Astrocyte (in vitro differentiated cells and primary cell): ENCODE data around the gene ITSN1.

Experiments used
- CTCF ChIP-seq: IDR thresholded peaks from 2 replicates; pipeline ENCODE4 v1.5.1; 2011; ENCODE audit warnings: low read depth, mild to moderate bottlenecking, inconsistent platforms, low read length, moderate library complexity; ENCODE audit not compliant: insufficient read depth
- EZH2 ChIP-seq: IDR thresholded peaks from 2 replicates; pipeline ENCODE4 v1.6.1; 2012; ENCODE audit warnings: mild to moderate bottlenecking, low read length, inconsistent platforms; ENCODE audit not compliant: insufficient read depth

- TF ChIP-seq CTCF = no peak
- TF ChIP-seq EZH2 = no peak
Observed at GRCh38 chr21:33808715-33809367, 166.5 kb downstream of the ITSN1 start.
